Measurements from ENCODE around the gene SLIT1.

Gene SLIT1

DNA sequence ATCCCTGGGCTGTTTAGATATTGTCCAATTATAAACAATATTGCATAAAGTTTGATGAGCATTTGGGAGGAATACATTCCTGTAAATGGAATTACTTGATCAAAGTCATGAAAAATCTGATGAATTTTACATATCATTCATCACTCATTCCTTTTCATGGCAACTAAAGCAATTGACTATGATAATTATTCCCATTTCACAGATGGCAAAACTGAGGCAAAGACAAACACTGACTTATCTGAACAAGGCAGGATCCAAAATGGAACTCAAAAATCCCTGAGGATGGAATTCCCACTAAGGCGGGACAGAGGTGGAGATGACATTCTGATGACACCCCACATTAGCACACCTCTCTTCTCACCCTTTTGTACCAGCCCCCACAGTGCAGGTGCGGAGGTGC, 17.1 kb downstream of the SLIT1 start:
- H3K27me3 Mint-ChIP-seq: peaks cover 7% of the 10 kb centered on the region
- no peaks in the 10 kb centered on the region for H3K4me1 Mint-ChIP-seq
- no peak overlapping the region for H3K4me3 Mint-ChIP-seq
- no peaks in the 10 kb centered on the region for H3K9me3 Mint-ChIP-seq
- no peaks in the 10 kb centered on the region for H3K36me3 Mint-ChIP-seq
- H3K27ac Mint-ChIP-seq: no peak overlapping the region

DNA sequence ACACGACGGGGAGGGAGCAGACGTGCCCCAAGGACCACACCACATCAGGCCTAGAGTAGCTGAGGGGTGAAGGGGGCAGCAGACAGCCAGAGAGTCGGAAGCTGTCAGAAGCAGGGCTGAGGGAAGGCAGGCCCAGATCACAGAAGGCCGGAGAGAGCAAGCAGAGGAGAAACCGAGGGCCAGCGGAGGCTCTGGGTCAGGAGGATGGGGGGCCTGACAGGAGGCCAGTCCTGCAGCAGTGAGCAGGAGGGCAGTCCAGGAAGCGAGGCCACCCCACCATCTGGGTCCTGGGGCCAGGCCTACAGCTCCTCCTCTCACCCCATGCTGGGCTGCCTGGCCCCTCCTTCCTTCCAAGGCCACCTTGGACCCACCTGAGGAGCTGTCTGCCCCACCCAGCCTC, 20.3 kb downstream of the SLIT1 start:
- Mint-ChIP-seq H3K4me1 (no peaks in the 10 kb centered on the region), H3K9me3 (no peaks in the 10 kb centered on the region), H3K27me3 (peaks cover 3% of the 10 kb centered on the region), H3K4me3 (no peak overlapping the region), H3K36me3 (no peaks in the 10 kb centered on the region), H3K27ac (no peak overlapping the region)

DNA sequence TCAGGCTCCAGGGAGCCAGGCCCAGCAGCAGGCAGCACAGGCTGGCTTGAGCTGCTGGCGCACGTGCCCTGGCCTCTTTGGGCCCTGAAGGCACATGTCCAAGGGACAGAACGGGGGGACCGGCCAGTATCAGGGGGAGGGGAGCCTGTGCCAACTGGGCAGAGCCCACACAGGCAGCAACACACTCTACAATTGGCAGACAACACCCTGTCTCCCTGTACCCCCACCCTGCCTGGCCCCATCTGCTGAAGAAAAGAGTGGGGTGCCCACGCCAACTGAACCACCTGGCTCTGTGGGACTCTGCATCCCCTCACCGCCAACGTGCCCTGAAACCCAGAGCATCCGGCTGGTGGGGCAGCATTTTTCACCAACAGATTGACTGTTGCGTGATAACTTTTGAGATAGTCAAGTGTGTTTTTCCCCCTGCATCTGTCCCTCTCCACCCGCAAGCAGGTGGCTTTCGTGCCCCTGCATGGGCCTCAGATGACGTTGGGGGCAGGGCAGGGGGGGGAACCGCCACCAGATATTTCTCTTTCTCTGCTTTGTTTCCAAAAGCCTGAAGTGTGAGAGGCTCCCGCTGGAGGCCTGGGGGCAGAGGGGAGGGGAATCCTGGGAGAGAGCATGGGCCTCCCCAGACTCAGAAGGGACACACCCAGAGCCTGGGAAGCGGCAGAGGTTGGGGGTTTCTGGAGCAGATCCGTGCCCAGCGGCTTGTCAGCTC, 21.8 kb downstream of the SLIT1 start:
- no peak overlapping the region for H3K4me3 Mint-ChIP-seq
- H3K9me3 Mint-ChIP-seq: no peaks in the 10 kb centered on the region
- no peak overlapping the region for H3K27ac Mint-ChIP-seq
- no peaks in the 10 kb centered on the region for H3K4me1 Mint-ChIP-seq
- H3K27me3 Mint-ChIP-seq: peaks cover 7% of the 10 kb centered on the region
- no peaks in the 10 kb centered on the region for H3K36me3 Mint-ChIP-seq

DNA sequence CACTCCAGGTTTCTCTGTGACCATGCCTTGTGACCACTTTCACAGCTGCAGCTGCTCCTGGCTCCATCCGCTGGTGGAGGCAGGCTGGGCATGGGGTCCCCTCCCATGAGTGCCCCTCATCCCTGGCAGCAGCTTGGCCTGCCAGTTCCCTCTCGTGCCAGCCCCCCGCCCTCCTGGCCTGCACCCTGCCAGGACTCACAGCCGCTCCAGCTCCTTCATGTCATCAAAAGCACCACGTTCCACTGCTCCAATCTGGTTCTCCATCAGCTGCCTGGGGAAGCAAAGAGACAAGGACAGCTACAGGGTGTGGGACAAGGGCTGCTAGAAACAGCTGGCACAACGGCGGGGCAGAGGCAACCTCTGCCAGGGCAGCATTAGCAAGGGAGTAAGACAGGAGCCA, 22.6 kb downstream of the SLIT1 start:
- no peak overlapping the region for H3K27ac Mint-ChIP-seq
- H3K4me1 Mint-ChIP-seq: no peaks in the 10 kb centered on the region
- H3K4me3 Mint-ChIP-seq: no peak overlapping the region
- H3K9me3 Mint-ChIP-seq: no peaks in the 10 kb centered on the region
- H3K27me3 Mint-ChIP-seq: peaks cover 3% of the 10 kb centered on the region
- H3K36me3 Mint-ChIP-seq: no peaks in the 10 kb centered on the region

DNA sequence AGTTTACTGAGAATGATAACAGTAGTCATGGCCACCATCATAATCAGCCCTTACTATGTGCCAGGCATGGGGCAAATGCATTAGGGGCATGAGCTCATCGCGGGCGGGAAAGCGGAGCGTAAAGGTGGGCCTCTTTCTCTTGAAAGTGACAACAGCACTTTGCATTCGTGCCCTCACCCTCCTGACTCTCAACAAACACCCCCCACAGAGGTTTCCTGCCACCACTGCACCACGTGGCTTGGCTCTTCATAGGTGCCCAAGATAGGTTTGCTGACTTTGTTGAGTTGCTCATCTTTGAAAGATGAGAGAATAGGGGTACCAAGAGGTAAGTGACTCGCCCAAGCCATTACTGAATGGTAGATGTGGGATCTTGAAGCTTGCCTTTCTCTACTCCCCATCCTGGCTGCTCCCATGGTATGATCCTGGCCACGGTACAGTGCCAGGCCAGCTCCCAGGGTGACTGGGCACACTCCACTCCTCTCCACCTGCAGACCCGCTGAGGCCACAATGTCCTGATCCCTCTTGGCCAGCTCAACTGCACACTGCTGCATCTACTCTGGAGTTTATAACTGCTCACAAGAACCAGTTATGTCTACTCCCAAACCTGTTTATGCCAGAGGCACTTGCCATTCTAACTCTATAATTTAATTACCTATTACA, 26.0 kb downstream of the SLIT1 start:
- Mint-ChIP-seq H3K9me3 (no peaks in the 10 kb centered on the region), H3K36me3 (no peaks in the 10 kb centered on the region), H3K4me3 (no peak overlapping the region)

DNA sequence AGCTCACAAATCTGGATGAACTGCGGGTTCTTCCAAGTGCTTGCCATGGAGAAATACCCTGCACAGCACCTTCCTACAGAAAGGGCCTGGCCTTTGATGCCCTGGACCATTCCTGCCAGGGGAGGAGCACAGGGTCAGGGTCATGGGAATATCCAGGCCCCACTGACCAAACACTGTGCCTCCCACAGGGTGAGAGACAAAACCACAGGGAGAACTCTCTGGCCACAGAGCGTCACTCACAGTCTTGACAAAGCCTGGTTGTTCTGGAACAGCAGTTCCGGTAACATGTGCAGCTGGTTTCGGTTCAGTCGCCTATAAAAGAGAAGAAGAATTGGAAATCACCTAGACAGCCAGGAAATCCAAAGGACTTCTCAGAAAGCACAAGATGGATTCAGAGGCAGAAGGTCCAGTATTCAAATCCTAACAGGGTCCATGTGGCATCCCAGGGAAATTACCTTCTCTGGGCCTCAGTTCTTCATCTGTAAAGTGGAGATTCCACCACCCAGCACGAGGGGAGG, 28.1 kb downstream of the SLIT1 start:
- Mint-ChIP-seq H3K4me3 (no peak overlapping the region), H3K9me3 (no peaks in the 10 kb centered on the region), H3K27me3 (peaks cover 3% of the 10 kb centered on the region), H3K27ac (no peak overlapping the region), H3K36me3 (no peaks in the 10 kb centered on the region), H3K4me1 (no peaks in the 10 kb centered on the region)

More for the DNA sequence above, 26.0 kb downstream of the SLIT1 start:
- no peaks in the 10 kb centered on the region for H3K4me1 Mint-ChIP-seq
- no peak overlapping the region for H3K27ac Mint-ChIP-seq
- peaks cover 3% of the 10 kb centered on the region for H3K27me3 Mint-ChIP-seq

DNA sequence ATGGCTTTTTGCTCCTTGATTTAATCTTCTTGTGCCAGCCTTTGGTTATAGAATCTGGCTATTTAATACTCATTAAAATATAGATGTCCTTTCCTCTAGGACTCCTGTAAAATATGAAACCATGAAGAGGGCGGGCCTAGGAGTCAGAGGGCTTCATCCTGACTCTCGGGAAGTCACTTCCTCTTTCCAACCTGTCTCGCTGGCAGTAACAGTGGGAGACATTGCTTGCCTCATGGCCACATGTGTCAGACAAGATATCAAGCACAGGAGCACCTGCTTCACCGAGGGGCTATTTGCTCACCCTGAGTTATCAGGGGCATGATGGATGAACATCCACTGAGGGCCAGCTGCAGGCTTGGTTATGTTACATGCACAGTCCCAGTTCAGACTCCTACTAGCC, 31.0 kb downstream of the SLIT1 start:
- no peaks in the 10 kb centered on the region for H3K27me3 Mint-ChIP-seq
- H3K9me3 Mint-ChIP-seq: no peaks in the 10 kb centered on the region
- no peak overlapping the region for H3K27ac Mint-ChIP-seq
- no peaks in the 10 kb centered on the region for H3K4me1 Mint-ChIP-seq
- H3K36me3 Mint-ChIP-seq: no peaks in the 10 kb centered on the region
- no peak overlapping the region for H3K4me3 Mint-ChIP-seq

DNA sequence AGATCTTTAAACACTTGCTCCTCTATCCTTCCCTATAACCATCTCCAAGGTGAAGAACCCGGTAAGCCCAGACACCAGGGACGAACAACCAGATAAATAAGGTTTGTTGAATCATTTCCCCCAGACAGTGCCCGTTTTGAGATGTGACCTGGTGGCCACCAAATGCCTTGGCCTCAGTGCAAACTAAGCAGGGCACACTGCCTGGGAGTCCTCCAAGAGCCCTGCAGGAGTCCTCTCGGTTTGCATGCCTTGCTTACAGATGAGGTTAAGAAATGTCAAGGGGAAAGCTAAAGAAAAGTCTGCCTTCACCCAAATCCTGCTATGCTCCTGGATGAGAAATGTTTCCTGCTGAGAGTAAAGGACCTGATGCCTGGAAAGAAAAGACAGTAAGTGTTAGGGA, 31.6 kb downstream of the SLIT1 start:
- Mint-ChIP-seq H3K27me3 (no peaks in the 10 kb centered on the region), H3K9me3 (no peaks in the 10 kb centered on the region), H3K27ac (no peak overlapping the region), H3K4me3 (no peak overlapping the region), H3K4me1 (no peaks in the 10 kb centered on the region), H3K36me3 (no peaks in the 10 kb centered on the region)

DNA sequence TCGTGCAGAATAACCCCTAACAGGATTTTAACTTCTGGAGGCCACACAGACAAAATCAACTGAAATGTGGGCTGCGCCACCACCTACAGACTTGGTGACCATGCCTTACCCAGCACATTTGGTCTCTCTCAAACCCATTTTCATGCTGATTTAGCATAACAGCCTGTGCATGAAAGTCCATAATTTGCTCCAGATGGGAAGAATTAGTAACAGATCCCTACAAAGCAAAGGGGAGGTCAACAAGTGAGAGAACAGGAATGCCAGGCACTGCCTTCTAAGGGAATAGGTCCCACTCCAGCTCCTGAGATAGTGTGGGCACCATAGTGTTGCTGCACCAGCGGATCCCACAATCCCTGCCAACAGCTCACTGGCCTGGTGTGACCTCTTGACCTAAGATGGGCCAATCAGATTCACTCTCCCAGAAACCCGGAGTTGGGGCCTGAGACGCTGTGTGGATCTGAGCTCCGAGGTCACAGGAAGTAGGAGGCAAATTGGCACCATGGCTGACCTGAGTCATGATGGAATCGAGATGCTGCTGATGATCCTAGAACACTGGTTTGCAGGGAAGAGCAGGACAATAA, 32.4 kb downstream of the SLIT1 start:
- no peak overlapping the region for H3K4me3 Mint-ChIP-seq
- H3K36me3 Mint-ChIP-seq: no peaks in the 10 kb centered on the region
- H3K4me1 Mint-ChIP-seq: no peaks in the 10 kb centered on the region
- no peaks in the 10 kb centered on the region for H3K27me3 Mint-ChIP-seq
- no peaks in the 10 kb centered on the region for H3K9me3 Mint-ChIP-seq
- H3K27ac Mint-ChIP-seq: no peak overlapping the region

DNA sequence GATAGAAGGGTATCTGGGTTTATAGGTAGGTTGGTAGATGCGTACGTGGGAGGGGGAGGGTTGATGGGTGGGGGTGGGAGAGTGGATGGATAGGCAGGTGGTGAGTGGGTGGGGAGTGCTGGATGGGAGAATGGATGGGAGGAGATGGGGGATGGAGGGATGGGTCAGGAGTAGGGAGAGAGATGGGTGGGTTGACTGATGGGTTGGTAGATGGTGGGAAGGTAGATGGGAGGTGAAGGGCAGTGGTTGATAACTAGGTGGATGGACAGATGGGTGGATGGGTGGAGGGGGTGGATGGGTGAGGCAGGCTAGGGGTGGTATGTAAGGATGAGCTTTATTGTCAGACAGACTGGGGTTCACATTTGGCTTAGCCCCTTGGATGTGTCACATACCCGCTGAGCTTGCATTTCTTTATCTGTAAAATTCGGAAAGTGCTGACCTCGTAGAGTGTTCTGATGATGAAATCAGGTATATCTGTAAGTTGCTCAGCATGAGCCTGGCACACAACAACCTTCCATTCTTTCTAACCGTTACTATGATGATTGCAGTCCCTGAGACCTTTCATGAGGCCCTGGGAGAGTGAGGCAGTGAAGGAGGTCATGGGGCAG, 34.3 kb downstream of the SLIT1 start:
- no peaks in the 10 kb centered on the region for H3K27me3 Mint-ChIP-seq
- no peak overlapping the region for H3K27ac Mint-ChIP-seq
- H3K9me3 Mint-ChIP-seq: no peaks in the 10 kb centered on the region
- no peaks in the 10 kb centered on the region for H3K4me1 Mint-ChIP-seq
- no peak overlapping the region for H3K4me3 Mint-ChIP-seq
- no peaks in the 10 kb centered on the region for H3K36me3 Mint-ChIP-seq

DNA sequence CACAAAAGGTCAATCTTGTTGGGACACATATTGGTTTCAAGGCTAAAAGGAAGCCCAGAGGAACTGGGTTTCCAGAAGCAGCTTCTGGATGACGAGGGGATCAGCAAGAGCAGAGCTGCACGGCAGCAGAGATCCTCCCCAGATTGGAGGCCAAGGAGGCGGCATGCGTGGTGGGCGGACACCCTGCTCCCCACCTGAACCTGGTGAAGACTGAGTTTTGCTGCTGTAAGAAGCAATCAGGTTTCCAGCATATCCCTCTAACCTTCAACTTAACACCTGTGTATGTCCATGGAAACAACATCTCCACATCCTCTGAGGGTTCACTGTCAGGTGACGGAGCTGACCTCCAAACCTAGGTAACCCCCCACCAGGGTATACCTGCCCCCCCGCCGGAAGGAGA, 35.1 kb downstream of the SLIT1 start:
- Mint-ChIP-seq H3K9me3 (no peaks in the 10 kb centered on the region), H3K4me3 (no peak overlapping the region), H3K27me3 (no peaks in the 10 kb centered on the region), H3K4me1 (no peaks in the 10 kb centered on the region), H3K27ac (no peak overlapping the region), H3K36me3 (no peaks in the 10 kb centered on the region)

DNA sequence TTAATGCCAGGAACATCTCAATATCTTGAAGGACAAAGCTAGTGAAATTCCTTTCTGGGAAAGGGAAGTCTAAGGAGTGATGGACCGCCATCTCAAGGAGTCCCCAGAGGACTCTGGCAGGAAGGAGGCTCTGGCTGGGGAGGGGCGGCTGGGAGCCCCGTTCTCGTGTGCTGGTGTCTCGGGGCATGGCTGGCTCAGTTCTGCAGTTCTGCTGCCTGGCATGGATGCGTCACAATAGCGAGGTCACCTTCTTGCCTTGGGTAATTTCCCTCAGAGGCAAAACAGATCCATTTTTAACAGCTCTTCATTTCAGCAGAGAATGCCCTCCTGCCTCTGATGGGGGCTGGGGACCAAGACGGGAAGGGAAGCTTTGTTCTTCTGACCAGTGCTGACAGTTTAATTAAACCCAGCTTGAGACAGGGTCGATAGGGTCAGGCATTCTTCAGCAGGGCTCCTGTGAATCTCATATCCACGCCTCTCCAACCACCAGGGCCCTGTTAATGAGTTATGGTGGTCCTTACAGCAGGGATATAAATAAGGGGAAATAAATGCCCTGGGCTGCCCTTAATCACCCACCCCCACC, 35.7 kb downstream of the SLIT1 start:
- H3K36me3 Mint-ChIP-seq: no peaks in the 10 kb centered on the region
- no peak overlapping the region for H3K27ac Mint-ChIP-seq
- no peak overlapping the region for H3K4me3 Mint-ChIP-seq
- H3K9me3 Mint-ChIP-seq: no peaks in the 10 kb centered on the region
- H3K4me1 Mint-ChIP-seq: no peaks in the 10 kb centered on the region
- H3K27me3 Mint-ChIP-seq: no peaks in the 10 kb centered on the region

DNA sequence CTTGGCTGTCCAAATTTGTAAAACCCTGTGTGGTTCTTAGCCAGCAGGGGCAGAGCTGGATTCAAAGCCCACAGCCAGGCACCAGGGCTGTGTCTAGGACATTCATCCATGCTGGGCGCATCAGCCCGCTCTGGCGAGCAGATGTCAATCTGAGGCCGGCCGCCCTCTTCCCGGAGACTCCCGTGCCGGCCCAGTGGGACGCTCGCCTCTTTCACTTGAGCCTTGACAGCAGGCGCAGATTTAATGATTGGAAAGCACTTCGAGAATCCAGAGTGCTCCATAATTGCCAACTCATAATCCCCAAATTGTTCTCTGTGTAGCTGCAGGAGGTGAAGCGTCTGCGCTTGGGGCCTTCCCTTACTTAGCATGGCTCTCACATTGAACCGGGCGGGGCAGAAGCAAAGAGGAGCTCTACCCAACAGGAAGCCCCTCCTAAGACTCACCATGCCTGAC, 36.7 kb downstream of the SLIT1 start:
- no peak overlapping the region for H3K4me3 Mint-ChIP-seq
- no peaks in the 10 kb centered on the region for H3K36me3 Mint-ChIP-seq
- no peak overlapping the region for H3K27ac Mint-ChIP-seq
- H3K4me1 Mint-ChIP-seq: no peaks in the 10 kb centered on the region
- H3K9me3 Mint-ChIP-seq: no peaks in the 10 kb centered on the region
- peaks cover 1% of the 10 kb centered on the region for H3K27me3 Mint-ChIP-seq

DNA sequence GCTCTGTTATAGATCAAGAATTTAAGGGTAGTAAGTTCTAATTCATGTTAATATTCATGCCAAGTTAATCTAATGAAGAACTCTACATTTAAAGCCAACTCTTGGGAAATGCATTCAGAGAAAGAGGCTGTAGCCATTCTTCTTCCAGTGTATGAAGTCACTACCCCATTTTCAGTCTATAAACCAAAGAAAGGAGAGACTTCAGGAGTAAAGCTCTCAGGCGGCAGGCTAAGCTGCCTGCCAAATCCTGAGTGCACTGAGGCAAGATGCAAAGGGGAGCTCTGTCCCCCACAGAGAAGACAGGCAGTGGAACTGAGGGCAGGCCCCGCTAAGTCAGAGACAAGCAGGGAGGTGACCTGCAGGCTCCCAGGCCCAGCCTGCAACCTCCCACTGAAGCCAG, 41.5 kb downstream of the SLIT1 start:
- no peaks in the 10 kb centered on the region for H3K9me3 Mint-ChIP-seq
- H3K27me3 Mint-ChIP-seq: peaks cover 18% of the 10 kb centered on the region
- H3K36me3 Mint-ChIP-seq: no peaks in the 10 kb centered on the region
- no peak overlapping the region for H3K4me3 Mint-ChIP-seq
- H3K4me1 Mint-ChIP-seq: no peaks in the 10 kb centered on the region
- no peak overlapping the region for H3K27ac Mint-ChIP-seq

DNA sequence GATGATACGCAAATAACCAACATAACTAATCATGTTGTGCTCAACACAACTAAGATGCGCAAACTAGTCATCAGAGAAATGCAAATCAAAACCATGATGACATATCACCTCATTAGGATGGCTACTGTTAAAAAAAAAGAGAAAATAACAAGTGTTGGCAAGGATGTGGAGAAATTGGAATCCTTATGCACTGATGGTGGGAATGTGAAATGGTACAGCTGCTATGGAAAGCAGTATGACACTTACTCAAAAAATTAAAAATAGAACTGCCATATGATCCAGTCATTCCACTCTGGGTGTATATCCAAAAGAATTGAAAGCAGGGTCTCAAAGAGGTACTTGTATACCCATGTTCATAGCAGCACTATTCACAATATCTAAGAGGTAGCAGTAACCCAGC, 42.9 kb downstream of the SLIT1 start:
- Mint-ChIP-seq H3K27me3 (peaks cover 18% of the 10 kb centered on the region), H3K9me3 (no peaks in the 10 kb centered on the region), H3K4me3 (no peak overlapping the region), H3K36me3 (no peaks in the 10 kb centered on the region), H3K27ac (no peak overlapping the region), H3K4me1 (no peaks in the 10 kb centered on the region)

Measured in activated naive CD4-positive, alpha-beta T cell treated with anti-CD3 and anti-CD28 coated beads, Interleukin-2, amount 50 U/mL, for 24 hours (primary cell).